Subcutaneous abdominal adipose tissue (tissue), 5 donors: Measurements from ENCODE around the gene SOBP.
"Not testable (repeated sequence)": the region's sequence is repeated elsewhere in the genome, so short reads cannot be mapped to it uniquely, and the experiment has no call there.

Experiments used
- H3K27ac ChIP-seq: one replicate; pipeline ENCODE4 v1.7.0; 2013; ENCODE audit warnings: low read depth, mild to moderate bottlenecking, inconsistent platforms, low read length, moderate library complexity
- H3K27me3 ChIP-seq, 5 donors: one replicate each; pipeline ENCODE4 v1.7.0; 2013; ENCODE audit warnings: low read length in 5 of 5, inconsistent platforms in 1 of 5; ENCODE audit not compliant: control insufficient read depth in 5 of 5, insufficient read depth in 4 of 5
- H3K36me3 ChIP-seq, 5 donors: one replicate each; pipeline ENCODE4 v1.7.0; 2013; ENCODE audit warnings: low read length in 5 of 5; ENCODE audit not compliant: control insufficient read depth in 5 of 5, insufficient read depth in 5 of 5
- H3K4me1 ChIP-seq, 5 donors: one replicate each; pipeline ENCODE4 v1.7.0; 2013; ENCODE audit warnings: low read length in 5 of 5, mild to moderate bottlenecking in 3 of 5, moderate library complexity in 1 of 5; ENCODE audit not compliant: control insufficient read depth in 5 of 5, insufficient read depth in 5 of 5
- H3K4me3 ChIP-seq, 5 donors: one replicate each; pipeline ENCODE4 v1.7.0; 2013; ENCODE audit warnings: low read length in 5 of 5, low read depth in 1 of 5
- H3K9ac ChIP-seq, 5 donors: one replicate each; pipeline ENCODE4 v1.7.0; 2013; ENCODE audit warnings: low read length in 5 of 5, mild to moderate bottlenecking in 4 of 5, moderate library complexity in 3 of 5
- H3K9me3 ChIP-seq, 5 donors: one replicate each; pipeline ENCODE4 v1.7.0; 2013; ENCODE audit warnings: low read length in 5 of 5; ENCODE audit not compliant: control insufficient read depth in 5 of 5
- donor health status: healthy.
- donor health status: healthy.
- donor health status: healthy.
- donor health status: healthy.
- donor health status: healthy.

SOBP gene

GRCh38 chr6:107458672-107459282 is 31.1 kb upstream of the SOBP start:
- H3K4me3 ChIP-seq, result peak overlapping the region; percentile 81 to 99 (median 91)
- H3K36me3 ChIP-seq, result no peaks in the 10 kb centered on the region
- H3K4me1 ChIP-seq, result peaks cover 0 to 17% (median 15%) of the 10 kb centered on the region in 5 donors
- H3K9ac ChIP-seq, result peak overlapping the region; percentile 75 to 99 (median 82)
- no peaks in the 10 kb centered on the region for H3K27me3 ChIP-seq
- peak overlapping the region; percentile 91 for H3K27ac ChIP-seq
- H3K9me3 ChIP-seq, result no peaks in the 10 kb centered on the region

GRCh38 chr6:107459283-107460082 is 30.4 kb upstream of the SOBP start, which contains the start of gene PDSS2:
Gene PDSS2 (minus strand): TSS chr6:107459564. CDS start chr6:107459285, 279 bp downstream.
- Histone ChIP-seq H3K4me1 (peaks cover 0 to 17% (median 15%) of the 10 kb centered on the region in 5 donors), H3K9me3 (no peaks in the 10 kb centered on the region), H3K27ac (peak within 1 kb of the TSS; percentile 91), H3K9ac (peak within 1 kb of the TSS; percentile 81 to 99 (median 82)), H3K27me3 (no peaks in the 10 kb centered on the region), H3K36me3 (no peaks in the 10 kb centered on the region), H3K4me3 (peak within 1 kb of the TSS; percentile 81 to 99 (median 91))

GRCh38 chr6:107460083-107460631 is 29.8 kb upstream of the SOBP start:
- no peaks in the 10 kb centered on the region for H3K27me3 ChIP-seq
- peaks cover 0 to 17% (median 15%) of the 10 kb centered on the region in 5 donors for H3K4me1 ChIP-seq
- H3K36me3 ChIP-seq, result no peaks in the 10 kb centered on the region
- no peaks in the 10 kb centered on the region for H3K9me3 ChIP-seq
- H3K27ac ChIP-seq, result peak overlapping the region; percentile 91
- peak overlapping the region; percentile 71 to 83 (median 82) for H3K9ac ChIP-seq
- H3K4me3 ChIP-seq, result peak overlapping the region; percentile 81 to 99 (median 91)

- Histone ChIP-seq H3K36me3 (no peaks in the 10 kb centered on the region), H3K4me1 (no peaks in the 10 kb centered on the region), H3K27ac (no peak overlapping the region), H3K27me3 (no peaks in the 10 kb centered on the region), H3K9me3 (no peaks in the 10 kb centered on the region), H3K9ac (no peak overlapping the region), H3K4me3 (no peak overlapping the region)
Observed at GRCh38 chr6:107466062-107466461, 23.9 kb upstream of the SOBP start.

- no peaks in the 10 kb centered on the region for H3K36me3 ChIP-seq
- no peak overlapping the region for H3K27ac ChIP-seq
- H3K4me3 ChIP-seq, result no peak overlapping the region
- H3K9me3 ChIP-seq, result no peaks in the 10 kb centered on the region
- no peaks in the 10 kb centered on the region for H3K27me3 ChIP-seq
- H3K9ac ChIP-seq, result no peak overlapping the region
- H3K4me1 ChIP-seq, result no peaks in the 10 kb centered on the region
Observed at GRCh38 chr6:107470364-107470763, 19.6 kb upstream of the SOBP start.

- Histone ChIP-seq H3K27ac (no peak overlapping the region), H3K36me3 (no peaks in the 10 kb centered on the region), H3K4me3 (no peak overlapping the region), H3K9ac (no peak overlapping the region), H3K27me3 (no peaks in the 10 kb centered on the region), H3K9me3 (no peaks in the 10 kb centered on the region), H3K4me1 (no peaks in the 10 kb centered on the region)
Observed at GRCh38 chr6:107473660-107474059, 16.3 kb upstream of the SOBP start.

GRCh38 chr6:107475360-107475759 is 14.6 kb upstream of the SOBP start:
- not testable (repeated sequence) for H3K9ac ChIP-seq, H3K27ac ChIP-seq, H3K27me3 ChIP-seq, H3K4me1 ChIP-seq, H3K36me3 ChIP-seq, H3K9me3 ChIP-seq, H3K4me3 ChIP-seq

- not testable (repeated sequence) for H3K9ac ChIP-seq, H3K9me3 ChIP-seq, H3K4me3 ChIP-seq, H3K4me1 ChIP-seq, H3K27ac ChIP-seq, H3K27me3 ChIP-seq, H3K36me3 ChIP-seq
Observed at GRCh38 chr6:107475826-107476225, 14.1 kb upstream of the SOBP start.

GRCh38 chr6:107479089-107479690 is 10.7 kb upstream of the SOBP start:
- H3K9ac ChIP-seq, result no peak overlapping the region
- H3K36me3 ChIP-seq, result no peaks in the 10 kb centered on the region
- H3K27me3 ChIP-seq, result peaks cover 0 to 6% (median 4%) of the 10 kb centered on the region in 5 donors
- H3K4me3 ChIP-seq, result no peak overlapping the region
- H3K27ac ChIP-seq, result no peak overlapping the region
- no peaks in the 10 kb centered on the region for H3K4me1 ChIP-seq
- H3K9me3 ChIP-seq, result no peaks in the 10 kb centered on the region

GRCh38 chr6:107485157-107485556 is 4.8 kb upstream of the SOBP start:
- peaks cover 6 to 21% (median 12%) of the 10 kb centered on the region in 5 donors for H3K27me3 ChIP-seq
- H3K27ac ChIP-seq, result no peak overlapping the region
- peaks cover 3 to 15% (median 15%) of the 10 kb centered on the region in 5 donors for H3K4me1 ChIP-seq
- no peak overlapping the region for H3K4me3 ChIP-seq
- no peak overlapping the region for H3K9ac ChIP-seq
- no peaks in the 10 kb centered on the region for H3K36me3 ChIP-seq
- H3K9me3 ChIP-seq, result no peaks in the 10 kb centered on the region
